DND-41 (cell line): Measurements from ENCODE around the gene CCL27.
A peak's percentile ranks its signal among the peaks of the same experiment; 100 is the strongest.

Experiments used
- CTCF ChIP-seq: IDR thresholded peaks from 2 replicates; pipeline ENCODE4 v1.5.1; 2012; ENCODE audit warnings: borderline replicate concordance, low read length, moderate library complexity, mild to moderate bottlenecking; ENCODE audit not compliant: poor library complexity, severe bottlenecking; ENCODE audit errors: extremely low read depth
- EZH2 ChIP-seq: IDR thresholded peaks from 3 replicates; pipeline ENCODE4 v1.6.1; 2012; ENCODE audit warnings: borderline replicate concordance, low read depth, mild to moderate bottlenecking, moderate library complexity, low read length, inconsistent platforms; ENCODE audit not compliant: severe bottlenecking

GRCh38 chr9:34675048-34675714, 12.7 kb upstream of the CCL27 start:
- peak; percentile 73 for TF ChIP-seq CTCF
- TF ChIP-seq EZH2 = no peak
